ENCODE results near the gene DIO3. TPM values are rescaled to one million over a fixed set of nuclear protein-coding genes. Genes with fewer than 3 reads are reported as not detected.

Gene DIO3
- total and polyA plus RNA-seq, 2 donors (not counting 1 experiment from before 2014, with no cell fraction given): not detected

DNA sequence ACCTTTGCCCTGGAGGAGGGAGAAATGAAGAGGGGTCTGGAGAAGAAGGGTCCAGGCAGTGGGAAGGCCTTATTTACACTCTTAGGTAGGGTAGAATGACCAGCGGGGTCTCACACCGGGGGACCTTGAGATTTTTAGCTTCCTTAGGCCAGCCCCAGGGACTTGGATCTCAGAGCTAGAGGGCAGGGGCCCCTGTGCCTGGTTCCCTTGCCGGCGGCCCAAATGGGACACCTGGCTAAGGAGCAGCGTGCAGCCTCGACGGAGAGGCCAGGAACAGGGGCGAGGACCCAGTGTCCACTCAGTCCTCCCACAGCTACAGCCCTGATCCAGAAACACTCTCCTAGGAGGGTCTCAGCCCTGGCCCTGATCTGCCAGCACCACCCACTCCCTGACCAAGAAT, 41.8 kb downstream of the DIO3 start:
- POLR2A ChIA-PET: no interaction called here
- H3K27ac Mint-ChIP-seq: no peak overlapping the region
- no peaks in the 10 kb centered on the region for H3K36me3 ChIP-seq (replicated peaks in 1 of 2; ENCODE audit: control extremely low read depth in 1 of 2, control insufficient read depth in 1 of 2, extremely low read depth in 1 of 2, insufficient read depth in 2 of 2, low read length in 1 of 2)
- WGBS (ENCODE audit: insufficient coverage): 92% methylated on average over 8 of the region's 8 CpGs
- H3K27ac ChIP-seq (ENCODE audit: low read length in 2 of 2): no peak overlapping the region
- H3K27me3 Mint-ChIP-seq: peaks cover 25% of the 10 kb centered on the region
- H3K4me1 ChIP-seq (ENCODE audit: control insufficient read depth in 2 of 2, insufficient read depth in 2 of 2, low read length in 2 of 2): peaks cover 4 to 7% of the 10 kb centered on the region in 2 donors
- TF ChIP-seq EZH2 (IDR thresholded peaks at IDR 0.05; ENCODE audit: borderline replicate concordance, insufficient read depth, low read depth, low read length, poor library complexity, severe bottlenecking): no peak
- TF ChIP-seq, protein P1, sequence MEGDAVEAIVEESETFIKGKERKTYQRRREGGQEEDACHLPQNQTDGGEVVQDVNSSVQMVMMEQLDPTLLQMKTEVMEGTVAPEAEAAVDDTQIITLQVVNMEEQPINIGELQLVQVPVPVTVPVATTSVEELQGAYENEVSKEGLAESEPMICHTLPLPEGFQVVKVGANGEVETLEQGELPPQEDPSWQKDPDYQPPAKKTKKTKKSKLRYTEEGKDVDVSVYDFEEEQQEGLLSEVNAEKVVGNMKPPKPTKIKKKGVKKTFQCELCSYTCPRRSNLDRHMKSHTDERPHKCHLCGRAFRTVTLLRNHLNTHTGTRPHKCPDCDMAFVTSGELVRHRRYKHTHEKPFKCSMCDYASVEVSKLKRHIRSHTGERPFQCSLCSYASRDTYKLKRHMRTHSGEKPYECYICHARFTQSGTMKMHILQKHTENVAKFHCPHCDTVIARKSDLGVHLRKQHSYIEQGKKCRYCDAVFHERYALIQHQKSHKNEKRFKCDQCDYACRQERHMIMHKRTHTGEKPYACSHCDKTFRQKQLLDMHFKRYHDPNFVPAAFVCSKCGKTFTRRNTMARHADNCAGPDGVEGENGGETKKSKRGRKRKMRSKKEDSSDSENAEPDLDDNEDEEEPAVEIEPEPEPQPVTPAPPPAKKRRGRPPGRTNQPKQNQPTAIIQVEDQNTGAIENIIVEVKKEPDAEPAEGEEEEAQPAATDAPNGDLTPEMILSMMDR (IDR thresholded peaks at IDR 0.05): no peak
- H3K27me3 ChIP-seq (replicated peaks in 1 of 4; ENCODE audit: control extremely low read depth in 1 of 4, control insufficient read depth in 3 of 4, insufficient read depth in 4 of 4, low read length in 3 of 4): peaks cover 0 to 9% (median 0%) of the 10 kb centered on the region in 4 experiments
- DNase-seq: no peak
- H4K20me1 ChIP-seq (ENCODE audit: control insufficient read depth, insufficient read depth, low read length, poor library complexity, severe bottlenecking): no peaks in the 10 kb centered on the region
- no peak overlapping the region for H3K4me2 ChIP-seq (replicated peaks; ENCODE audit: low read depth, low read length, poor library complexity, severe bottlenecking)
- H2AFZ ChIP-seq (ENCODE audit: insufficient read depth, low read depth, low read length, poor library complexity, severe bottlenecking): no peak overlapping the region
- no peaks in the 10 kb centered on the region for H3K79me2 ChIP-seq (ENCODE audit: control insufficient read depth, insufficient read depth, low read length)
- H3K9me3 Mint-ChIP-seq (ENCODE audit: insufficient read depth): no peaks in the 10 kb centered on the region
- no peak for ATAC-seq (ENCODE audit: low read depth)
- no peak overlapping the region for H3K4me3 Mint-ChIP-seq
- peaks cover 0 to 15% (median 0%) of the 10 kb centered on the region in 3 donors for H3K9me3 ChIP-seq (ENCODE audit: control extremely low read depth in 1 of 3, control insufficient read depth in 2 of 3, insufficient read depth in 1 of 3, low read length in 2 of 3)
- no peak overlapping the region for H3K9ac ChIP-seq (ENCODE audit: low read length)
- no peak overlapping the region for H3K4me3 ChIP-seq (ENCODE audit: control extremely low read depth in 1 of 5, extremely low read depth in 1 of 5, insufficient read depth in 1 of 5, low read depth in 2 of 5, low read length in 4 of 5)
- intact Hi-C loops (cut with micrococcal nuclease): no loop called here
- H3K4me1 Mint-ChIP-seq: peaks cover under 1% of the 10 kb centered on the region
- CTCF ChIA-PET: no interaction called here

DNA sequence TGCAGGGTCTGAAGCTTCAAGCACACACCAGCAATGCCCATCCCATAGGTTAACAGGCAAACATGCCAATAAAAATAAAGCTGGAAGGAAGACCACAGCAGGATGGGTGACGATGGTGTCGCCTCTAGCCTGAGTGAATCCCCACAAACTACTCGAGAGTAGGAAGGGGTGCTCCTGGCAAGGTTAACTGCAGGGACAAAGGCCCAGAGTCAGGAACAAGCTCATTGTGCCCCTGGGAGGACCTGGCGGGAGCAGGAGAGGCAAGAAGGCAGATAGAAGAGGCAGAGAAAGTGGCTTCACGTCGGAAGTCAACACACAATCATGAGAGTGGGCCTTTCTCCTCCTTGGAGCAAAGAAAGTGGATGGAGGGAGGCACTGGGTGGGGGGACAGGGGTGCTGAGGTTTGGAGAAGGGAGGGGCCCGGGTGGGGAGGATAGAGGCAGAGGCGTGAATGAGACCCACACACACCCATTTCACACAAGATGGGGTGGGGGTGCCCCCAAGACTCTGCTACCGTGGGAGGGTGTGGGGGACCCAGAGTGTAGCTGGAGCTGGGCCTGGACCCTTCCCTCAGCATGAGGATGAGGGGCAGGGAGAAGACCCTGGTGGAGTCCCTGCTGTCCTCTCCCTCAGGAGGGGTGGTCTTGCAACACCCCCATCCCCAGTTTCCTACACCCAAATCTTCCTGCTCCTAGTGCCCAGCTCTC, 43.1 kb downstream of the DIO3 start:
- H2AFZ ChIP-seq (ENCODE audit: insufficient read depth, low read depth, low read length, poor library complexity, severe bottlenecking): no peak overlapping the region
- POLR2A ChIA-PET: no interaction called here
- H3K27me3 ChIP-seq (replicated peaks in 1 of 4; ENCODE audit: control extremely low read depth in 1 of 4, control insufficient read depth in 3 of 4, insufficient read depth in 4 of 4, low read length in 3 of 4): peaks cover 0 to 9% (median 5%) of the 10 kb centered on the region in 4 experiments
- intact Hi-C loops (cut with micrococcal nuclease): no loop called here
- no peak overlapping the region for H3K4me3 Mint-ChIP-seq
- 97% methylated on average over 6 of the region's 9 CpGs for WGBS (ENCODE audit: insufficient coverage)
- peaks cover 0 to 2% (median 0%) of the 10 kb centered on the region in 3 donors for H3K9me3 ChIP-seq (ENCODE audit: control extremely low read depth in 1 of 3, control insufficient read depth in 2 of 3, insufficient read depth in 1 of 3, low read length in 2 of 3)
- ATAC-seq (ENCODE audit: low read depth): no peak
- H3K27me3 Mint-ChIP-seq: peaks cover 36% of the 10 kb centered on the region
- CTCF ChIA-PET: interaction anchor here (1.0 kb wide), 1 partner anchor 8 kb away, joined by 4 read pairs; no protein-coding TSS in a partner anchor
- no peak overlapping the region for H3K27ac ChIP-seq (ENCODE audit: low read length in 2 of 2)
- H3K27ac Mint-ChIP-seq: no peak overlapping the region
- H3K4me1 ChIP-seq (ENCODE audit: control insufficient read depth in 2 of 2, insufficient read depth in 2 of 2, low read length in 2 of 2): no peaks in the 10 kb centered on the region
- no peaks in the 10 kb centered on the region for H4K20me1 ChIP-seq (ENCODE audit: control insufficient read depth, insufficient read depth, low read length, poor library complexity, severe bottlenecking)
- DNase-seq: no peak
- H3K36me3 ChIP-seq (replicated peaks in 1 of 2; ENCODE audit: control extremely low read depth in 1 of 2, control insufficient read depth in 1 of 2, extremely low read depth in 1 of 2, insufficient read depth in 2 of 2, low read length in 1 of 2): no peaks in the 10 kb centered on the region
- H3K4me3 ChIP-seq (ENCODE audit: control extremely low read depth in 1 of 5, extremely low read depth in 1 of 5, insufficient read depth in 1 of 5, low read depth in 2 of 5, low read length in 4 of 5): no peak overlapping the region
- TF ChIP-seq, protein P1 (IDR thresholded peaks at IDR 0.05): no peak
- no peak for TF ChIP-seq EZH2 (IDR thresholded peaks at IDR 0.05; ENCODE audit: borderline replicate concordance, insufficient read depth, low read depth, low read length, poor library complexity, severe bottlenecking)
- no peak overlapping the region for H3K4me2 ChIP-seq (replicated peaks; ENCODE audit: low read depth, low read length, poor library complexity, severe bottlenecking)
- no peaks in the 10 kb centered on the region for H3K9me3 Mint-ChIP-seq (ENCODE audit: insufficient read depth)
- no peaks in the 10 kb centered on the region for H3K79me2 ChIP-seq (ENCODE audit: control insufficient read depth, insufficient read depth, low read length)
- no peak overlapping the region for H3K9ac ChIP-seq (ENCODE audit: low read length)
- no peaks in the 10 kb centered on the region for H3K4me1 Mint-ChIP-seq
